Regular cardiac myocyte (primary cell): Measurements from ENCODE around the gene ALG10B. TPM values are rescaled to one million over a fixed set of nuclear protein-coding genes. Genes with fewer than 3 reads are reported as not detected.

Experiments
- total RNA-seq: library from RNA; depleted of rRNA; stranded (reverse); fragments of >200 nt; gene quantifications from 2 replicates; pipeline ENCODE4 v1.2.3, GENCODE V29; 2014

ALG10B gene
- 3.1 and 6.5 TPM in 2 replicates for total RNA-seq

GRCh38 chr12:38316391-38317129 is at the start of gene ALG10B:
Gene ALG10B, plus strand, starts transcription at chr12:38316774. Its CDS starts 120 bp downstream, at chr12:38316894.

